Dermis microvascular lymphatic vessel endothelial cell (primary cell): ENCODE data around the gene C2CD2. TPM values are rescaled to one million over a fixed set of nuclear protein-coding genes. Genes with fewer than 3 reads are reported as not detected.

Experiments used
- DNase-seq, 2 donors: peaks; one replicate each; pipeline versions ENCODE4 v3.0.0 to v3.0.0-alpha.2; 2010; ENCODE audit warnings: low read depth in 2 of 2
- total RNA-seq: library from RNA; depleted of rRNA; stranded (reverse); fragments of >200 nt; gene quantifications from 2 replicates; pipeline ENCODE4 v1.2.1, GENCODE V29; 2014

C2CD2 gene
- total RNA-seq, 1 donor from 2014 or later = 25.5 TPM

- DNase-seq = no peak
Observed at GRCh38 chr21:41868062-41868710, 85.6 kb downstream of the C2CD2 start.

GRCh38 chr21:41867313-41867712 is 86.5 kb downstream of the C2CD2 start:
- DNase-seq = no peak

- no peak for DNase-seq
Observed at GRCh38 chr21:41866274-41866809, 87.5 kb downstream of the C2CD2 start.

GRCh38 chr21:41865002-41865777 is 88.6 kb downstream of the C2CD2 start:
- DNase-seq = no peak

GRCh38 chr21:41864311-41865001 is 89.4 kb downstream of the C2CD2 start:
- DNase-seq = no peak

- DNase-seq = no peak
Observed at GRCh38 chr21:41863439-41863740, 90.4 kb downstream of the C2CD2 start.

- no peak for DNase-seq
Observed at GRCh38 chr21:41861987-41862386, 91.8 kb downstream of the C2CD2 start.

GRCh38 chr21:41861255-41861654 is 92.6 kb downstream of the C2CD2 start:
- no peak for DNase-seq

GRCh38 chr21:41859297-41859980 is 94.4 kb downstream of the C2CD2 start:
- no peak for DNase-seq

GRCh38 chr21:41858466-41859296 is 95.1 kb downstream of the C2CD2 start:
- no peak for DNase-seq

- DNase-seq = no peak
Observed at GRCh38 chr21:41857771-41858300, 96.0 kb downstream of the C2CD2 start.

- no peak for DNase-seq
Observed at GRCh38 chr21:41856572-41856971, 97.2 kb downstream of the C2CD2 start.

- no peak for DNase-seq
Observed at GRCh38 chr21:41854426-41854995, 99.3 kb downstream of the C2CD2 start.

GRCh38 chr21:41852929-41853320 is 100.9 kb downstream of the C2CD2 start:
- no peak for DNase-seq

- DNase-seq = no peak
Observed at GRCh38 chr21:41852151-41852928, 101.5 kb downstream of the C2CD2 start.

- DNase-seq = no peak
Observed at GRCh38 chr21:41851090-41851790, 102.6 kb downstream of the C2CD2 start.

- no peak for DNase-seq
Observed at GRCh38 chr21:41850085-41850484, 103.7 kb downstream of the C2CD2 start.

GRCh38 chr21:41848958-41849580 is 104.7 kb downstream of the C2CD2 start:
- DNase-seq = no peak
